CD4-positive, alpha-beta T cell treated with Interleukin-6 for 4 hours (primary cell): ENCODE measurements around the gene ZBTB8OS.
"Not testable (repeated sequence)": the region's sequence is repeated elsewhere in the genome, so short reads cannot be mapped to it uniquely, and the experiment has no call there.

Experiments used
- DNase-seq: peaks from one replicate; pipeline ENCODE4 v3.0.0-alpha.2; 2020; ENCODE audit warnings: mixed read lengths

The ZBTB8OS gene

GRCh38 chr1:32647308-32648134, 2.8 kb downstream of the ZBTB8OS start:
- DNase-seq: no peak

GRCh38 chr1:32644426-32644825, 5.9 kb downstream of the ZBTB8OS start:
- no peak for DNase-seq

GRCh38 chr1:32642292-32642827, 8.0 kb downstream of the ZBTB8OS start:
- DNase-seq: not testable (repeated sequence)

- DNase-seq: no peak
Measured at GRCh38 chr1:32639489-32640075, 10.8 kb downstream of the ZBTB8OS start.

- no peak for DNase-seq
Measured at GRCh38 chr1:32636914-32637645, 13.3 kb downstream of the ZBTB8OS start.

- DNase-seq: no peak
Measured at GRCh38 chr1:32635508-32636277, 14.7 kb downstream of the ZBTB8OS start.

- DNase-seq: no peak
Measured at GRCh38 chr1:32632829-32633228, 17.5 kb downstream of the ZBTB8OS start.

GRCh38 chr1:32630173-32630572, 20.2 kb downstream of the ZBTB8OS start:
- DNase-seq: not testable (repeated sequence)

- DNase-seq: no peak
Measured at GRCh38 chr1:32627596-32628162, 22.7 kb downstream of the ZBTB8OS start.

- no peak for DNase-seq
Measured at GRCh38 chr1:32626176-32626575, 24.2 kb downstream of the ZBTB8OS start.

GRCh38 chr1:32623775-32624174, 26.6 kb downstream of the ZBTB8OS start:
- DNase-seq: no peak

- DNase-seq: no peak
Measured at GRCh38 chr1:32622806-32623681, 27.3 kb downstream of the ZBTB8OS start.

- DNase-seq: no peak
Measured at GRCh38 chr1:32622205-32622604, 28.1 kb downstream of the ZBTB8OS start.

- DNase-seq: no peak
Measured at GRCh38 chr1:32619701-32620485, 30.5 kb downstream of the ZBTB8OS start.

GRCh38 chr1:32618673-32619221, 31.6 kb downstream of the ZBTB8OS start:
- no peak for DNase-seq

GRCh38 chr1:32613472-32613871, 36.9 kb downstream of the ZBTB8OS start:
- DNase-seq: no peak

GRCh38 chr1:32612189-32612881, 38.0 kb downstream of the ZBTB8OS start:
- peak; percentile 52 for DNase-seq

- DNase-seq: no peak
Measured at GRCh38 chr1:32611859-32612188, 38.5 kb downstream of the ZBTB8OS start.

GRCh38 chr1:32609180-32609579, 41.2 kb downstream of the ZBTB8OS start:
- no peak for DNase-seq
